WERI-Rb-1 (cell line): ENCODE measurements around the gene DYSF.

Experiments used
- DNase-seq: peaks from one replicate; pipeline ENCODE4 v3.0.0-alpha.2; 2020
- H3K27ac ChIP-seq: fragments of 250-450 bp; sonication (Bioruptor Pico); 2 replicates; pipeline ENCODE4 v1.5.1; 2020; ENCODE audit warnings: mild to moderate bottlenecking, moderate library complexity
- H3K27me3 ChIP-seq: fragments of 250-450 bp; sonication (Bioruptor Pico); 2 replicates; pipeline ENCODE4 v1.5.1; 2021; ENCODE audit warnings: mild to moderate bottlenecking, low read depth, moderate library complexity; ENCODE audit not compliant: insufficient read depth, severe bottlenecking
- H3K36me3 ChIP-seq: fragments of 250-450 bp; sonication (Bioruptor Pico); 2 replicates; pipeline ENCODE4 v1.5.1; 2020; ENCODE audit warnings: mild to moderate bottlenecking, moderate library complexity
- H3K4me3 ChIP-seq: 2 replicates; pipeline ENCODE4 v1.5.1; 2011; ENCODE audit warnings: low read depth, mild to moderate bottlenecking, control low read depth, low read length
- H3K9me3 ChIP-seq: fragments of 250-450 bp; sonication (Bioruptor Pico); 2 replicates; pipeline ENCODE4 v1.5.1; 2021; ENCODE audit warnings: mild to moderate bottlenecking, moderate library complexity; ENCODE audit not compliant: severe bottlenecking
- CTCF ChIP-seq: IDR thresholded peaks from 2 replicates; pipeline ENCODE4 v1.5.1; 2011; ENCODE audit warnings: low read depth, mild to moderate bottlenecking, control low read depth, inconsistent platforms, low read length

The DYSF gene

GRCh38 chr2:71477231-71477691 is 23.9 kb downstream of the DYSF start:
- no peak for TF ChIP-seq CTCF
- Histone ChIP-seq H3K36me3 (no peaks in the 10 kb centered on the region), H3K27me3 (no peaks in the 10 kb centered on the region), H3K4me3 (no peak overlapping the region), H3K9me3 (no peaks in the 10 kb centered on the region), H3K27ac (no peak overlapping the region)
- no peak for DNase-seq

GRCh38 chr2:71478806-71479205 is 25.4 kb downstream of the DYSF start:
- no peak for TF ChIP-seq CTCF

DNA sequence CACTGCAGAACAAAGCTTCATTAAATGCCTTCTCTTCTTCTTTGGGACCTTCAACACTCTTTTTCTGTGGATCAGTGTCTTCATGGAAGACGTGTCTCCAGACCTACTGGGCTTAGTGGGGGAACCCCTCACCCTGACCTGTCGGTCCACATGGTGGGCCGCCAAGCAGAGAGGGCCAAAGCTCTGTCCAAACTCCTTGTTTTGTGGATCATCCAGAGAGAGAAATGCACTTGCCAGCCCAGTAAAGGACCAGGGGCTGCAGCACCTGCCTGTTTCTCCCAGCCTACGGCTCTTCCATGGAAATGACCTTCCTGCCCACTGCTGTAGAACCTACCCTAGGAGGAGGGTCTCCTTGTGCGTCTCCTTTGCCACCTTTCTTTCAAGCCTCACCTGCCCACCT is 25.9 kb downstream of the DYSF start:
- DNase-seq = no peak
- Histone ChIP-seq H3K27me3 (no peaks in the 10 kb centered on the region), H3K27ac (no peak overlapping the region), H3K36me3 (no peaks in the 10 kb centered on the region), H3K9me3 (no peaks in the 10 kb centered on the region), H3K4me3 (no peak overlapping the region)
- TF ChIP-seq CTCF = no peak

More at GRCh38 chr2:71478806-71479205, 25.4 kb downstream of the DYSF start:
- Histone ChIP-seq H3K36me3 (no peaks in the 10 kb centered on the region), H3K4me3 (no peak overlapping the region), H3K27me3 (no peaks in the 10 kb centered on the region), H3K9me3 (no peaks in the 10 kb centered on the region), H3K27ac (no peak overlapping the region)
- no peak for DNase-seq

GRCh38 chr2:71481111-71481510 is 27.8 kb downstream of the DYSF start:
- no peak overlapping the region for H3K27ac ChIP-seq
- no peak for TF ChIP-seq CTCF

DNA sequence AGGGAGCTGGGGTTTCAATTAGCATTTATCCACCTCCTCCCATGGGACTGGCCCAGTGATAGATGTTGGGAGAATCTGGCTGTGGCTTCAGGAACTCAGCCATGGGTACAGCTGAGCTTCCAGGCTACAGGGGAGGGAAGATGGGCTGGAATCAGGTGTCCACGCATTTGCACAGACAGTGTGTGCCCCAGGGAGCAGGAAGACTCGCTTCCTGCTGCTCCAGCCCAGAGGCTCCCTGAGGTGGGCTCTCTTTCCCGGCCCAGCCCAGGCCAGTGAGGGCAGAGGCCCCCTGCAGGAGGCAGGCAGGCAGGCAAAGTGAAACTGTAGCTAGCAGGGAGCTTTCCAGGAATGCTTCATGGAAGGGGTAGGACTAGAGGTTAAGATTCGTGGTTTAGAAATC is 28.7 kb downstream of the DYSF start:
- peak; percentile 29 for TF ChIP-seq CTCF
- DNase-seq = no peak
- no peak overlapping the region for H3K4me3 ChIP-seq
- H3K36me3 ChIP-seq = no peaks in the 10 kb centered on the region
- no peak overlapping the region for H3K27ac ChIP-seq
- H3K27me3 ChIP-seq = no peaks in the 10 kb centered on the region
- no peaks in the 10 kb centered on the region for H3K9me3 ChIP-seq

More at GRCh38 chr2:71481111-71481510, 27.8 kb downstream of the DYSF start:
- DNase-seq = no peak
- Histone ChIP-seq H3K4me3 (no peak overlapping the region), H3K36me3 (no peaks in the 10 kb centered on the region), H3K27me3 (no peaks in the 10 kb centered on the region), H3K9me3 (no peaks in the 10 kb centered on the region)

DNA sequence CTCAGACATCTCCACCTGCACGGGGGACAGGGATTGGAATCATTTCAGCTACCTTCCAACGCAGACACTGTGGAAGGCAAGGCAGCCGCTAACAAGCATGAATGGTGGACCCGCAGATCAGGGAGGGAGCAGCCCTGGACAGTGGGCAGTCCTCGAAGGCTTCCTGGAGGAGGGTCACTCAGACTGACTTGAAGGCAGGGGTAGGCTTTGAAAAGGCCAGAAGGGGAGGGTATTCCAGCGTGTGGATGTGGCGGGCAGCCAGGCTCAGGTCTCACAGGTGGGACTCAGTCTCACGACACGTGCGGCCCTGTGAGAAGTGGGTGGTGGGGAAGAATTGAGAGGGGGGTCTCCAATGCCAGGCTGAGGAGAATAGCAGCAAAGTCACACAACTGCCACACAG is 29.9 kb downstream of the DYSF start:
- Histone ChIP-seq H3K9me3 (no peaks in the 10 kb centered on the region), H3K36me3 (no peaks in the 10 kb centered on the region), H3K4me3 (no peak overlapping the region), H3K27me3 (no peaks in the 10 kb centered on the region), H3K27ac (no peak overlapping the region)
- no peak for TF ChIP-seq CTCF
- no peak for DNase-seq
